GM18867 (cell line): ENCODE results near the gene PACS1.

Experiments used
- ATAC-seq: cut with Tn5 transposase; IDR thresholded peaks from one replicate; pipeline ENCODE4 v1.9.1; 2021; ENCODE audit warnings: mild to moderate bottlenecking, moderate library complexity; ENCODE audit not compliant: unreplicated experiment

PACS1 gene

GRCh38 chr11:66133216-66133775, 63.2 kb downstream of the PACS1 start:
- ATAC-seq: no peak

- ATAC-seq: no peak
Measured at GRCh38 chr11:66136752-66137123, 66.7 kb downstream of the PACS1 start.

- no peak for ATAC-seq
Measured at GRCh38 chr11:66139817-66140404, 69.8 kb downstream of the PACS1 start.

- no peak for ATAC-seq
Measured at GRCh38 chr11:66142370-66143263, 72.5 kb downstream of the PACS1 start.

- no peak for ATAC-seq
Measured at GRCh38 chr11:66143264-66143566, 73.1 kb downstream of the PACS1 start.

- no peak for ATAC-seq
Measured at GRCh38 chr11:66143996-66144678, 74.1 kb downstream of the PACS1 start.

GRCh38 chr11:66146074-66146473, 76.0 kb downstream of the PACS1 start:
- ATAC-seq: no peak

- no peak for ATAC-seq
Measured at GRCh38 chr11:66146940-66147339, 76.9 kb downstream of the PACS1 start.

GRCh38 chr11:66150140-66150539, 80.1 kb downstream of the PACS1 start:
- ATAC-seq: no peak

- no peak for ATAC-seq
Measured at GRCh38 chr11:66150725-66151124, 80.7 kb downstream of the PACS1 start.

GRCh38 chr11:66151273-66151672, 81.2 kb downstream of the PACS1 start:
- no peak for ATAC-seq

GRCh38 chr11:66154109-66154508, 84.0 kb downstream of the PACS1 start:
- ATAC-seq: no peak

- no peak for ATAC-seq
Measured at GRCh38 chr11:66155387-66156073, 85.5 kb downstream of the PACS1 start.

- no peak for ATAC-seq
Measured at GRCh38 chr11:66157182-66157864, 87.3 kb downstream of the PACS1 start.

GRCh38 chr11:66158156-66158555, 88.1 kb downstream of the PACS1 start:
- no peak for ATAC-seq

GRCh38 chr11:66159324-66159984, 89.4 kb downstream of the PACS1 start:
- ATAC-seq: no peak

- no peak for ATAC-seq
Measured at GRCh38 chr11:66160709-66161108, 90.6 kb downstream of the PACS1 start.

- no peak for ATAC-seq
Measured at GRCh38 chr11:66168289-66168688, 98.2 kb downstream of the PACS1 start.

GRCh38 chr11:66172146-66172545, 102.1 kb downstream of the PACS1 start:
- ATAC-seq: no peak

- ATAC-seq: no peak
Measured at GRCh38 chr11:66176650-66177049, 106.6 kb downstream of the PACS1 start.
